22Rv1 (cell line): Measurements from ENCODE around the gene RNF187.

Experiments
- CTCF ChIP-seq: fragments of 450-650 bp; IDR thresholded peaks from 2 replicates; pipeline ENCODE4 v1.5.1; 2017; ENCODE audit warnings: mild to moderate bottlenecking
- ZFX ChIP-seq: fragments of 450-650 bp; IDR thresholded peaks from 2 replicates; pipeline ENCODE4 v1.6.1; 2017; ENCODE audit warnings: antibody characterized with exemption, borderline replicate concordance

GRCh38 chr1:228437424-228437962 lies 49.7 kb upstream of the RNF187 start:
- TF ChIP-seq CTCF (no peak), ZFX (no peak)
